Epithelial cell of prostate (primary cell): ENCODE measurements around the gene HMBS.
"Not testable (repeated sequence)": the region's sequence is repeated elsewhere in the genome, so short reads cannot be mapped to it uniquely, and the experiment has no call there.

ENCODE experiments used
- DNase-seq: peaks from one replicate; pipeline ENCODE4 v3.0.0-alpha.2; 2011; ENCODE audit warnings: low read depth, low spot score
- H3K27ac ChIP-seq: fragments of 450-650 bp; 2 replicates; pipeline ENCODE4 v1.5.1; 2017; ENCODE audit warnings: mild to moderate bottlenecking

HMBS gene

GRCh38 chr11:119116601-119117000, 31.9 kb downstream of the HMBS start:
- H3K27ac ChIP-seq = no peak overlapping the region
- no peak for DNase-seq

GRCh38 chr11:119117004-119117706, 32.5 kb downstream of the HMBS start:
- H3K27ac ChIP-seq = no peak overlapping the region
- DNase-seq = no peak

- DNase-seq = no peak
Measured at GRCh38 chr11:119118227-119118626, 33.5 kb downstream of the HMBS start.

DNA sequence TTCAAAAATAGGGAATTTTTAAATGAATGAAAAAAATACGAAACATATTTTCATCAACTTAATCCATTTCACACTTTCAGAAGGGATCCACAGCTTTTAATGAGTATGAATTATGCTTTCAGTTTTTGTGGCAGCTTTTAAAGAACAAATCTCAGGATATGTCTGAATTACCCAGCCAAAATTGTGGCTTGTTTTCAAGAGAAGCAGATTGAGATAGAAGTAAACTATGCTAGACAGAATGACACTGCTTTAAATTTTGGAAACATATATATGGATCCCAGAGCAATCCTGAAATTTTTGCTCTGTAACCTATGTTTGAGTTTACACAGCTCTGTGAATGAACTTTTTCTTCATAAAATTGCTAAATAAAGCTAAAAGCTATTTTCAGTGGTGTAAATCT, 34.3 kb downstream of the HMBS start:
- H3K27ac ChIP-seq = no peak overlapping the region
- no peak for DNase-seq

More at GRCh38 chr11:119118227-119118626, 33.5 kb downstream of the HMBS start:
- no peak overlapping the region for H3K27ac ChIP-seq

DNA sequence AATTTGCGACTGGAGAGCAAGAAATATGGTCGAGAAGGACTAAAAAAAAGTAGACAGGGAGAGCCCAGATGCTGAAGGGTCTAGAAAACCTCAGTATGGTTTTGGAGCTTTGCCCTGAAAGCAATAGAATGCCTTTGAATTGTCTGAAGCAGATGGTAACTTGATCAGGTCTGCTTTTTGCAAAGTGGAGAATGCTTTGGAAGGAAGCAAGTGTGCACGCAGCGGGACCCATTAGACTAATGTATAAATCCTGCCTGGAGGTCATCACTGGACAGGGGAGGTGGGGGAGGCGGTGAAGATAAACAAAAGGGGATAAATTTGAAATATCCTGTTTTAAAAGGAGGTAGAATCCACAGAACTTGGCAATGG, 35.9 kb downstream of the HMBS start:
- H3K27ac ChIP-seq = no peak overlapping the region
- DNase-seq = no peak

GRCh38 chr11:119121008-119121810, 36.5 kb downstream of the HMBS start, which contains the start of gene HINFP:
Gene HINFP, plus strand, starts transcription at chr11:119121580. Its CDS starts 5,365 bp downstream, at chr11:119126945.
- peak within 1 kb of the TSS; percentile 46 for H3K27ac ChIP-seq

DNA sequence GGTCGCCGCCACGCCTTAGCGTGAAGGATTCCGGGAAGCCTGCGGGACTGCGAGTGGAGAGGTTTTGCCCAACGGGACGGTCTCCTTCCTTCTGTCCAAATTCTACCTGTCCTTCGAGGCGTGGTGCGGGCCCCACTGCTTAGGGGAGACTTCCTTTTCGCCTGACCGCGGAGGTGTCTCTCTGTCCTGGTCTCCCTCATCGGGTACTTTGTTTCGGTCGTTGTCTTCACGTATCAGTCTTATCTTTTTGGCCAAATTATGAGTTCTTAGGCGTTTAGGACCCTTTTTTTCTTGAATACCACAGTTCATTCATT, 37.1 kb downstream of the HMBS start:
- DNase-seq = no peak
- H3K27ac ChIP-seq = peak overlapping the region; percentile 46

More at GRCh38 chr11:119121008-119121810, 36.5 kb downstream of the HMBS start, which contains the start of gene HINFP:
- DNase-seq = peak; percentile 94

GRCh38 chr11:119125821-119126220, 41.1 kb downstream of the HMBS start:
- DNase-seq = no peak
- no peak overlapping the region for H3K27ac ChIP-seq

- no peak for DNase-seq
- H3K27ac ChIP-seq = no peak overlapping the region
Measured at GRCh38 chr11:119126675-119127268, 42.1 kb downstream of the HMBS start.

GRCh38 chr11:119130662-119131061, 46.0 kb downstream of the HMBS start:
- no peak overlapping the region for H3K27ac ChIP-seq
- DNase-seq = no peak

- no peak for DNase-seq
- no peak overlapping the region for H3K27ac ChIP-seq
Measured at GRCh38 chr11:119134389-119134978, 49.8 kb downstream of the HMBS start.

DNA sequence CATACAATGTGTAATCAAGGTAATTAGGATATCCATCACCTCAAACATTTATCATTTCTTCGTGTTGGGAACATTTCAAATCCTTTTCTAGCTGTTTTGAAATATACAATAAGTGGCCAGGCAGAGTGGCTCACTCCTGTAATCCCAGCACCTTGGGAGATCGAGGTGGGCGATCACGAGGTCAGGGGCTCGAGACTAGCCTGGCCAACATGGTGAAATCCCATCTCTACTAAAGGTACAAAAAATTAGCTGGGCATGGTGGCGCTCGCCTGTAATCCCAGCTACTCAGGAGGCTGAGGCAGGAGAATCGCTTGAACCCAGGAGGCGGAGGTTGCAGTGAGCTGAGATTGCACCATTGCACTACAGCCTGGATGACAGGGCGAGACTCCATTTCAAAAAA, 54.6 kb downstream of the HMBS start:
- not testable (repeated sequence) for DNase-seq, H3K27ac ChIP-seq
